Measurements from ENCODE around the gene FTO.

The FTO gene

GRCh38 chr16:53726625-53727024, 22.7 kb downstream of the FTO start:
- no peak for TF ChIP-seq CTCF (IDR thresholded peaks at IDR 0.05; ENCODE audit: low read depth, low read length)

GRCh38 chr16:53730693-53731092, 26.7 kb downstream of the FTO start:
- no peak for DNase-seq (ENCODE audit: extremely low read depth, low read depth)
- no peak for TF ChIP-seq CTCF (IDR thresholded peaks at IDR 0.05; ENCODE audit: low read depth, low read length)

More at GRCh38 chr16:53726625-53727024, 22.7 kb downstream of the FTO start:
- no peak for DNase-seq (ENCODE audit: extremely low read depth, low read depth)

GRCh38 chr16:53732296-53732929, 28.5 kb downstream of the FTO start:
- no peak for DNase-seq (ENCODE audit: extremely low read depth, low read depth)
- TF ChIP-seq CTCF (IDR thresholded peaks at IDR 0.05; ENCODE audit: low read depth, low read length): no peak

GRCh38 chr16:53734908-53735307, 31.0 kb downstream of the FTO start:
- no peak for TF ChIP-seq CTCF (IDR thresholded peaks at IDR 0.05; ENCODE audit: low read depth, low read length)
- DNase-seq (ENCODE audit: extremely low read depth, low read depth): no peak

GRCh38 chr16:53736297-53736696, 32.3 kb downstream of the FTO start:
- TF ChIP-seq CTCF (IDR thresholded peaks at IDR 0.05; ENCODE audit: low read depth, low read length): no peak
- no peak for DNase-seq (ENCODE audit: extremely low read depth, low read depth)

GRCh38 chr16:53737552-53737951, 33.6 kb downstream of the FTO start:
- DNase-seq (ENCODE audit: extremely low read depth, low read depth): no peak
- TF ChIP-seq CTCF (IDR thresholded peaks at IDR 0.05; ENCODE audit: low read depth, low read length): no peak

- no peak for TF ChIP-seq CTCF (IDR thresholded peaks at IDR 0.05; ENCODE audit: low read depth, low read length)
- DNase-seq (ENCODE audit: extremely low read depth, low read depth): no peak
Observed at GRCh38 chr16:53740476-53740875, 36.5 kb downstream of the FTO start.
